ENCODE data around the gene ADAMTSL1. TPM values are rescaled to one million over a fixed set of nuclear protein-coding genes. Genes with fewer than 3 reads are reported as not detected.
A peak's percentile ranks its signal among the peaks of the same experiment; 100 is the strongest.

Gene ADAMTSL1
- polyA plus RNA-seq, 4 donors = 10.2 to 93.0 (median 19.4) TPM

GRCh38 chr9:18604767-18605730, 131.1 kb downstream of the ADAMTSL1 start:
- DNase-seq (ENCODE audit: low read depth in 4 of 4, low spot score in 3 of 4) = no peak

- DNase-seq (ENCODE audit: low read depth in 4 of 4, low spot score in 3 of 4) = no peak
Measured at GRCh38 chr9:18605766-18606180, 131.8 kb downstream of the ADAMTSL1 start.

GRCh38 chr9:18606281-18606680, 132.3 kb downstream of the ADAMTSL1 start:
- no peak for DNase-seq (ENCODE audit: low read depth in 4 of 4, low spot score in 3 of 4)

- no peak for DNase-seq (ENCODE audit: low read depth in 4 of 4, low spot score in 3 of 4)
Measured at GRCh38 chr9:18606846-18607245, 132.9 kb downstream of the ADAMTSL1 start.

- no peak for DNase-seq (ENCODE audit: low read depth in 4 of 4, low spot score in 3 of 4)
Measured at GRCh38 chr9:18608371-18608770, 134.4 kb downstream of the ADAMTSL1 start.

- DNase-seq (ENCODE audit: low read depth in 4 of 4, low spot score in 3 of 4) = no peak
Measured at GRCh38 chr9:18610956-18611355, 137.0 kb downstream of the ADAMTSL1 start.

GRCh38 chr9:18611971-18612370, 138.0 kb downstream of the ADAMTSL1 start:
- DNase-seq (ENCODE audit: low read depth in 4 of 4, low spot score in 3 of 4) = no peak

- DNase-seq (ENCODE audit: low read depth in 4 of 4, low spot score in 3 of 4) = no peak
Measured at GRCh38 chr9:18614116-18614515, 140.2 kb downstream of the ADAMTSL1 start.

GRCh38 chr9:18614651-18615050, 140.7 kb downstream of the ADAMTSL1 start:
- DNase-seq (ENCODE audit: low read depth in 4 of 4, low spot score in 3 of 4) = no peak

- DNase-seq (ENCODE audit: low read depth in 4 of 4, low spot score in 3 of 4) = no peak
Measured at GRCh38 chr9:18616976-18617375, 143.0 kb downstream of the ADAMTSL1 start.

GRCh38 chr9:18617759-18618158, 143.8 kb downstream of the ADAMTSL1 start:
- DNase-seq (ENCODE audit: low read depth in 4 of 4, low spot score in 3 of 4) = no peak

- DNase-seq (ENCODE audit: low read depth in 4 of 4, low spot score in 3 of 4) = no peak
Measured at GRCh38 chr9:18618862-18619261, 144.9 kb downstream of the ADAMTSL1 start.

- no peak for DNase-seq (ENCODE audit: low read depth in 4 of 4, low spot score in 3 of 4)
Measured at GRCh38 chr9:18622186-18622836, 148.4 kb downstream of the ADAMTSL1 start.

GRCh38 chr9:18623221-18624079, 149.5 kb downstream of the ADAMTSL1 start:
- DNase-seq (ENCODE audit: low read depth in 4 of 4, low spot score in 3 of 4) = no peak

GRCh38 chr9:18626046-18626698, 152.2 kb downstream of the ADAMTSL1 start:
- no peak for DNase-seq (ENCODE audit: low read depth in 4 of 4, low spot score in 3 of 4)

- no peak for DNase-seq (ENCODE audit: low read depth in 4 of 4, low spot score in 3 of 4)
Measured at GRCh38 chr9:18629136-18629535, 155.2 kb downstream of the ADAMTSL1 start.

GRCh38 chr9:18632632-18633403, 158.9 kb downstream of the ADAMTSL1 start:
- DNase-seq (ENCODE audit: low read depth in 4 of 4, low spot score in 3 of 4) = peak in 1 of 4 donors; percentile 6

GRCh38 chr9:18636781-18637180, 162.8 kb downstream of the ADAMTSL1 start:
- no peak for DNase-seq (ENCODE audit: low read depth in 4 of 4, low spot score in 3 of 4)
